Stimulated activated CD4-positive, alpha-beta T cell treated with anti-CD3 and anti-CD28 coated beads, Interleukin-1b, Interleukin-23, amount 100 ng/mL, for 4 hours (primary cell): Measurements from ENCODE around the gene MMEL1.
"Not testable (repeated sequence)": the region's sequence is repeated elsewhere in the genome, so short reads cannot be mapped to it uniquely, and the experiment has no call there.

Source experiments
- DNase-seq, 2 donors: peaks; one replicate each; pipeline ENCODE4 v3.0.0-alpha.2; 2020; ENCODE audit warnings: low read depth in 2 of 2

The MMEL1 gene

GRCh38 chr1:2628191-2628932, 4.5 kb downstream of the MMEL1 start:
- DNase-seq, result no peak

GRCh38 chr1:2627746-2628145, 5.1 kb downstream of the MMEL1 start:
- DNase-seq, result no peak

- not testable (repeated sequence) for DNase-seq
These were observed 7.1 kb downstream of the MMEL1 start for GRCh38 chr1:2625748-2626147.

- no peak for DNase-seq
These were observed 7.5 kb downstream of the MMEL1 start for GRCh38 chr1:2625311-2625710.

- no peak for DNase-seq
These were observed 8.0 kb downstream of the MMEL1 start for GRCh38 chr1:2624735-2625300.

- DNase-seq, result no peak
These were observed 9.1 kb downstream of the MMEL1 start for GRCh38 chr1:2623571-2624337.

GRCh38 chr1:2617971-2618470, 14.8 kb downstream of the MMEL1 start:
- no peak for DNase-seq

GRCh38 chr1:2614145-2614544, 18.7 kb downstream of the MMEL1 start:
- DNase-seq, result no peak

GRCh38 chr1:2612591-2613365, 20.0 kb downstream of the MMEL1 start:
- no peak for DNase-seq

- no peak for DNase-seq
These were observed 21.0 kb downstream of the MMEL1 start for GRCh38 chr1:2611621-2612437.

- no peak for DNase-seq
These were observed 21.8 kb downstream of the MMEL1 start for GRCh38 chr1:2611031-2611501.

GRCh38 chr1:2610036-2610959, 22.5 kb downstream of the MMEL1 start:
- no peak for DNase-seq

GRCh38 chr1:2609319-2610035, 23.3 kb downstream of the MMEL1 start:
- DNase-seq, result no peak

GRCh38 chr1:2607641-2608091, 25.1 kb downstream of the MMEL1 start:
- DNase-seq, result no peak

- no peak for DNase-seq
These were observed 25.8 kb downstream of the MMEL1 start for GRCh38 chr1:2606881-2607621.

- DNase-seq, result no peak
These were observed 26.4 kb downstream of the MMEL1 start for GRCh38 chr1:2606396-2606880.

- DNase-seq, result no peak
These were observed 27.1 kb downstream of the MMEL1 start for GRCh38 chr1:2605509-2606395.
